H1 (cell line): ENCODE measurements around the gene RABEPK. TPM values are rescaled to one million over a fixed set of nuclear protein-coding genes. Genes with fewer than 3 reads are reported as not detected.

ENCODE experiments used
- CEBPB ChIP-seq: IDR thresholded peaks from 2 replicates; pipeline ENCODE4 v1.6.1; 2012; ENCODE audit warnings: low read depth, low read length
- CHD2 ChIP-seq: IDR thresholded peaks from 2 replicates; pipeline ENCODE4 v1.6.1; 2012; ENCODE audit warnings: low read length, improper control_type of control experiment
- CTBP2 ChIP-seq: IDR thresholded peaks from 2 replicates; pipeline ENCODE4 v1.7.0; 2011; ENCODE audit warnings: borderline replicate concordance, mild to moderate bottlenecking, moderate library complexity, mixed read lengths, low read length; ENCODE audit not compliant: insufficient read depth, insufficient read length
- EGR1 ChIP-seq: IDR thresholded peaks from 2 replicates; pipeline ENCODE4 v1.6.1; 2011; ENCODE audit warnings: low read depth, low read length, borderline replicate concordance
- FOSL1 ChIP-seq: IDR thresholded peaks from 2 replicates; pipeline ENCODE4 v1.6.1; 2011; ENCODE audit warnings: mild to moderate bottlenecking, low read depth, low read length, moderate library complexity; ENCODE audit not compliant: insufficient read depth
- GTF2F1 ChIP-seq: IDR thresholded peaks from 2 replicates; pipeline ENCODE4 v1.6.1; 2012; ENCODE audit warnings: low read depth, low read length, improper control_type of control experiment, borderline replicate concordance
- KDM1A ChIP-seq: fragments of 200-600, 300-600 bp; sonication (generic); IDR thresholded peaks from 2 replicates; pipeline ENCODE4 v1.7.1; 2016; ENCODE audit warnings: mild to moderate bottlenecking, low read length, borderline replicate concordance
- RFX5 ChIP-seq: IDR thresholded peaks from 2 replicates; pipeline ENCODE4 v1.6.1; 2011; ENCODE audit warnings: low read depth, low read length, improper control_type of control experiment, borderline replicate concordance
- RXRA ChIP-seq: IDR thresholded peaks from 2 replicates; pipeline ENCODE4 v1.6.1; 2011; ENCODE audit warnings: low read depth, mild to moderate bottlenecking, low read length, moderate library complexity; ENCODE audit not compliant: insufficient read depth
- SP1 ChIP-seq: IDR thresholded peaks from 2 replicates; pipeline ENCODE4 v1.6.1; 2011; ENCODE audit warnings: low read depth, low read length
- TAF1 ChIP-seq: IDR thresholded peaks from 2 replicates; pipeline ENCODE4 v1.6.1; 2011; ENCODE audit warnings: mild to moderate bottlenecking, low read depth, low read length
- ZNF274 ChIP-seq: IDR thresholded peaks from 2 replicates; pipeline ENCODE4 v1.7.0; 2012; ENCODE audit warnings: low read length, borderline replicate concordance; ENCODE audit errors: extremely low read depth
- polyA plus RNA-seq, 7 experiments: library from polyadenylated mRNA; depleted of rRNA in 3 of 7; stranded (reverse) in 5 of 7; unstranded in 2 of 7; fragments of >200 nt in 5 of 7; fragments of 200-250 nt in 2 of 7; gene quantifications; 1 replicate in 5 of 7; 2 replicates in 1 of 7; 4 replicates in 1 of 7; pipeline versions ENCODE4 v1.2.1 to v1.2.3, GENCODE V29; 2011 to 2013; ENCODE audit warnings: missing spikeins in 2 of 7, mixed read lengths in 2 of 7
- total RNA-seq: library from RNA; stranded (reverse); fragmentation: NEBNext Ultra II Directional; extraction: Animal tissue kit (Norgen Biotek cat#: 25700); gene quantifications from 2 replicates; pipeline ENCODE4 v1.2.1, GENCODE V29; 2021
- TF ChIP-seq, protein P1 (sequence below): fragments of 300-600 bp; sonication (generic); IDR thresholded peaks from 2 replicates; pipeline ENCODE4 v1.7.1; 2012; ENCODE audit warnings: low read length, moderate library complexity, mild to moderate bottlenecking, inconsistent platforms; ENCODE audit not compliant: insufficient replicate concordance

The RABEPK gene
- total and polyA plus RNA-seq, 2 of the 8 experiments (the other 6 are each of a cell fraction or from before 2014, with no cell fraction given) = 26.3 to 34.3 TPM

DNA sequence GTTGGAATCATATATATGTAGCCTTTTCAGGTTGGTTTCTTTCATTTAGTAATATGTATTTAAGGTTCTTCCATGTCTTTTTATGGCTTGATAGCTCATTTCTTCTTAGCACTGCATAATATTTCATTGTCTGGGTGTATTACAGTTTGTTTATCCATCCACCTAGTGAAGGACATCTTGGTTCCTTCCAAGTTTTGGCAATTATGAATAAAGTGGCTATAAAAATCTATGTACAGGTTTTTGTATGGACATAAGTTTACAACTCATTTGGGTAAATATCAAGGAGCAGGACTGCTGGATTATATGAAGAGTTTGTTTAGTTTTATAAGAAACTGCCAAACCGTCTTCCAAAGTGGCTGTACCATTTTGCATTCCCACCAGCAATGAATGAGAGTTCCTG, 22.5 kb upstream of the RABEPK start (continued):
- TF ChIP-seq, protein P1, sequence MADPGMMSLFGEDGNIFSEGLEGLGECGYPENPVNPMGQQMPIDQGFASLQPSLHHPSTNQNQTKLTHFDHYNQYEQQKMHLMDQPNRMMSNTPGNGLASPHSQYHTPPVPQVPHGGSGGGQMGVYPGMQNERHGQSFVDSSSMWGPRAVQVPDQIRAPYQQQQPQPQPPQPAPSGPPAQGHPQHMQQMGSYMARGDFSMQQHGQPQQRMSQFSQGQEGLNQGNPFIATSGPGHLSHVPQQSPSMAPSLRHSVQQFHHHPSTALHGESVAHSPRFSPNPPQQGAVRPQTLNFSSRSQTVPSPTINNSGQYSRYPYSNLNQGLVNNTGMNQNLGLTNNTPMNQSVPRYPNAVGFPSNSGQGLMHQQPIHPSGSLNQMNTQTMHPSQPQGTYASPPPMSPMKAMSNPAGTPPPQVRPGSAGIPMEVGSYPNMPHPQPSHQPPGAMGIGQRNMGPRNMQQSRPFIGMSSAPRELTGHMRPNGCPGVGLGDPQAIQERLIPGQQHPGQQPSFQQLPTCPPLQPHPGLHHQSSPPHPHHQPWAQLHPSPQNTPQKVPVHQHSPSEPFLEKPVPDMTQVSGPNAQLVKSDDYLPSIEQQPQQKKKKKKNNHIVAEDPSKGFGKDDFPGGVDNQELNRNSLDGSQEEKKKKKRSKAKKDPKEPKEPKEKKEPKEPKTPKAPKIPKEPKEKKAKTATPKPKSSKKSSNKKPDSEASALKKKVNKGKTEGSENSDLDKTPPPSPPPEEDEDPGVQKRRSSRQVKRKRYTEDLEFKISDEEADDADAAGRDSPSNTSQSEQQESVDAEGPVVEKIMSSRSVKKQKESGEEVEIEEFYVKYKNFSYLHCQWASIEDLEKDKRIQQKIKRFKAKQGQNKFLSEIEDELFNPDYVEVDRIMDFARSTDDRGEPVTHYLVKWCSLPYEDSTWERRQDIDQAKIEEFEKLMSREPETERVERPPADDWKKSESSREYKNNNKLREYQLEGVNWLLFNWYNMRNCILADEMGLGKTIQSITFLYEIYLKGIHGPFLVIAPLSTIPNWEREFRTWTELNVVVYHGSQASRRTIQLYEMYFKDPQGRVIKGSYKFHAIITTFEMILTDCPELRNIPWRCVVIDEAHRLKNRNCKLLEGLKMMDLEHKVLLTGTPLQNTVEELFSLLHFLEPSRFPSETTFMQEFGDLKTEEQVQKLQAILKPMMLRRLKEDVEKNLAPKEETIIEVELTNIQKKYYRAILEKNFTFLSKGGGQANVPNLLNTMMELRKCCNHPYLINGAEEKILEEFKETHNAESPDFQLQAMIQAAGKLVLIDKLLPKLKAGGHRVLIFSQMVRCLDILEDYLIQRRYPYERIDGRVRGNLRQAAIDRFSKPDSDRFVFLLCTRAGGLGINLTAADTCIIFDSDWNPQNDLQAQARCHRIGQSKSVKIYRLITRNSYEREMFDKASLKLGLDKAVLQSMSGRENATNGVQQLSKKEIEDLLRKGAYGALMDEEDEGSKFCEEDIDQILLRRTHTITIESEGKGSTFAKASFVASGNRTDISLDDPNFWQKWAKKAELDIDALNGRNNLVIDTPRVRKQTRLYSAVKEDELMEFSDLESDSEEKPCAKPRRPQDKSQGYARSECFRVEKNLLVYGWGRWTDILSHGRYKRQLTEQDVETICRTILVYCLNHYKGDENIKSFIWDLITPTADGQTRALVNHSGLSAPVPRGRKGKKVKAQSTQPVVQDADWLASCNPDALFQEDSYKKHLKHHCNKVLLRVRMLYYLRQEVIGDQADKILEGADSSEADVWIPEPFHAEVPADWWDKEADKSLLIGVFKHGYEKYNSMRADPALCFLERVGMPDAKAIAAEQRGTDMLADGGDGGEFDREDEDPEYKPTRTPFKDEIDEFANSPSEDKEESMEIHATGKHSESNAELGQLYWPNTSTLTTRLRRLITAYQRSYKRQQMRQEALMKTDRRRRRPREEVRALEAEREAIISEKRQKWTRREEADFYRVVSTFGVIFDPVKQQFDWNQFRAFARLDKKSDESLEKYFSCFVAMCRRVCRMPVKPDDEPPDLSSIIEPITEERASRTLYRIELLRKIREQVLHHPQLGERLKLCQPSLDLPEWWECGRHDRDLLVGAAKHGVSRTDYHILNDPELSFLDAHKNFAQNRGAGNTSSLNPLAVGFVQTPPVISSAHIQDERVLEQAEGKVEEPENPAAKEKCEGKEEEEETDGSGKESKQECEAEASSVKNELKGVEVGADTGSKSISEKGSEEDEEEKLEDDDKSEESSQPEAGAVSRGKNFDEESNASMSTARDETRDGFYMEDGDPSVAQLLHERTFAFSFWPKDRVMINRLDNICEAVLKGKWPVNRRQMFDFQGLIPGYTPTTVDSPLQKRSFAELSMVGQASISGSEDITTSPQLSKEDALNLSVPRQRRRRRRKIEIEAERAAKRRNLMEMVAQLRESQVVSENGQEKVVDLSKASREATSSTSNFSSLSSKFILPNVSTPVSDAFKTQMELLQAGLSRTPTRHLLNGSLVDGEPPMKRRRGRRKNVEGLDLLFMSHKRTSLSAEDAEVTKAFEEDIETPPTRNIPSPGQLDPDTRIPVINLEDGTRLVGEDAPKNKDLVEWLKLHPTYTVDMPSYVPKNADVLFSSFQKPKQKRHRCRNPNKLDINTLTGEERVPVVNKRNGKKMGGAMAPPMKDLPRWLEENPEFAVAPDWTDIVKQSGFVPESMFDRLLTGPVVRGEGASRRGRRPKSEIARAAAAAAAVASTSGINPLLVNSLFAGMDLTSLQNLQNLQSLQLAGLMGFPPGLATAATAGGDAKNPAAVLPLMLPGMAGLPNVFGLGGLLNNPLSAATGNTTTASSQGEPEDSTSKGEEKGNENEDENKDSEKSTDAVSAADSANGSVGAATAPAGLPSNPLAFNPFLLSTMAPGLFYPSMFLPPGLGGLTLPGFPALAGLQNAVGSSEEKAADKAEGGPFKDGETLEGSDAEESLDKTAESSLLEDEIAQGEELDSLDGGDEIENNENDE = no peak
- TF ChIP-seq RFX5 (no peak), EGR1 (no peak), SP1 (no peak), CHD2 (no peak), RXRA (no peak), CTBP2 (no peak), CEBPB (no peak), ZNF274 (no peak), TAF1 (no peak), GTF2F1 (no peak), FOSL1 (no peak), KDM1A (no peak)
